GM10266 (cell line): ENCODE measurements around the gene SPRY4.
A peak's percentile ranks its signal among the peaks of the same experiment; 100 is the strongest.

Experiments
- DNase-seq: peaks from one replicate; pipeline ENCODE4 v3.0.0; 2012; ENCODE audit errors: extremely low spot score
- CTCF ChIP-seq: IDR thresholded peaks from 2 replicates; pipeline ENCODE4 v1.5.1; 2012; ENCODE audit warnings: mild to moderate bottlenecking, low read depth; ENCODE audit not compliant: control insufficient read depth, insufficient read depth; ENCODE audit errors: missing control alignments

SPRY4 gene

GRCh38 chr5:142360051-142360498 is 35.3 kb upstream of the SPRY4 start:
- no peak for DNase-seq
- no peak for TF ChIP-seq CTCF

GRCh38 chr5:142358648-142359047 is 33.8 kb upstream of the SPRY4 start:
- no peak for DNase-seq
- no peak for TF ChIP-seq CTCF

- no peak for TF ChIP-seq CTCF
- no peak for DNase-seq
Observed at GRCh38 chr5:142358121-142358520, 33.3 kb upstream of the SPRY4 start.

GRCh38 chr5:142357469-142358090 is 32.8 kb upstream of the SPRY4 start:
- TF ChIP-seq CTCF, result no peak
- no peak for DNase-seq

GRCh38 chr5:142356716-142357468 is 32.1 kb upstream of the SPRY4 start:
- TF ChIP-seq CTCF, result no peak
- DNase-seq, result peak; percentile 96

- no peak for TF ChIP-seq CTCF
- DNase-seq, result no peak
Observed at GRCh38 chr5:142356349-142356715, 31.5 kb upstream of the SPRY4 start.

GRCh38 chr5:142353071-142353472 is 28.3 kb upstream of the SPRY4 start:
- TF ChIP-seq CTCF, result no peak
- DNase-seq, result no peak
